H9 (cell line): Measurements from ENCODE around the gene SLC35B2. TPM values are rescaled to one million over a fixed set of nuclear protein-coding genes. Genes with fewer than 3 reads are reported as not detected.

ENCODE experiments used
- DNase-seq: peaks from one replicate; pipeline ENCODE4 v3.0.0-alpha.2; 2017
- H2AFZ ChIP-seq: one replicate; pipeline ENCODE4 v1.6.1; 2013; ENCODE audit warnings: mild to moderate bottlenecking, low read length, control low read depth, moderate library complexity
- H2AK5ac ChIP-seq: 2 replicates; pipeline ENCODE4 v1.6.1; 2013; ENCODE audit warnings: low read length, control low read depth, mixed read lengths; ENCODE audit not compliant: insufficient read length
- H2BK120ac ChIP-seq: one replicate; pipeline ENCODE4 v1.6.1; 2013; ENCODE audit warnings: low read depth, mild to moderate bottlenecking, low read length, control low read depth, inconsistent platforms; ENCODE audit not compliant: poor library complexity, severe bottlenecking
- H2BK12ac ChIP-seq: 2 replicates; pipeline ENCODE4 v1.6.1; 2013; ENCODE audit warnings: low read length, control low read depth, mixed read lengths, low read depth; ENCODE audit not compliant: insufficient read length
- H2BK15ac ChIP-seq: 2 replicates; pipeline ENCODE4 v1.6.1; 2013; ENCODE audit warnings: low read depth, low read length, control low read depth
- H2BK20ac ChIP-seq: one replicate; pipeline ENCODE4 v1.6.1; 2013; ENCODE audit warnings: low read depth, mild to moderate bottlenecking, low read length, control low read depth, inconsistent platforms; ENCODE audit not compliant: poor library complexity, severe bottlenecking
- H2BK5ac ChIP-seq: 2 replicates; pipeline ENCODE4 v1.6.1; 2013; ENCODE audit warnings: low read length, control low read depth, mixed read lengths; ENCODE audit not compliant: insufficient read length
- H3K14ac ChIP-seq: 2 replicates; pipeline ENCODE4 v1.6.1; 2013; ENCODE audit warnings: low read length, control low read depth; ENCODE audit not compliant: insufficient read depth
- H3K18ac ChIP-seq: 2 replicates; pipeline ENCODE4 v1.6.1; 2013; ENCODE audit warnings: low read depth, mild to moderate bottlenecking, mixed read lengths, low read length, control low read depth; ENCODE audit not compliant: insufficient read length
- H3K23ac ChIP-seq: 2 replicates; pipeline ENCODE4 v1.6.1; 2013; ENCODE audit warnings: low read length, control low read depth, mixed read lengths, low read depth; ENCODE audit not compliant: insufficient read length
- H3K23me2 ChIP-seq: 2 replicates; pipeline ENCODE4 v1.6.1; 2013; ENCODE audit warnings: low read depth, mild to moderate bottlenecking, mixed read lengths, low read length, control low read depth; ENCODE audit not compliant: insufficient read length, poor library complexity, severe bottlenecking
- H3K27ac ChIP-seq: 2 replicates; pipeline ENCODE4 v1.5.1; 2013; ENCODE audit warnings: low read length, control low read depth, mixed read lengths, low read depth; ENCODE audit not compliant: insufficient read length
- H3K27me3 ChIP-seq: 2 replicates; pipeline ENCODE4 v1.6.1; 2013; ENCODE audit warnings: low read length, control low read depth, inconsistent platforms; ENCODE audit not compliant: insufficient read depth
- H3K4ac ChIP-seq: 2 replicates; pipeline ENCODE4 v1.6.1; 2013; ENCODE audit warnings: low read depth, mild to moderate bottlenecking, control low read depth, inconsistent platforms, low read length, moderate library complexity
- H3K4me1 ChIP-seq: 2 replicates; pipeline ENCODE4 v1.6.1; 2013; ENCODE audit warnings: low read length, control low read depth, inconsistent platforms; ENCODE audit not compliant: insufficient read depth
- H3K4me2 ChIP-seq: 2 replicates; pipeline ENCODE4 v1.6.1; 2013; ENCODE audit warnings: low read length, control low read depth, mixed read lengths; ENCODE audit not compliant: insufficient read length, insufficient read depth
- H3K56ac ChIP-seq: 2 replicates; pipeline ENCODE4 v1.6.1; 2013; ENCODE audit warnings: low read depth, mild to moderate bottlenecking, mixed read lengths, low read length, control low read depth; ENCODE audit not compliant: insufficient read length
- H3K79me1 ChIP-seq: 2 replicates; pipeline ENCODE4 v1.6.1; 2013; ENCODE audit warnings: low read depth, mild to moderate bottlenecking, moderate library complexity, low read length, control low read depth, inconsistent platforms; ENCODE audit not compliant: insufficient read depth, poor library complexity, severe bottlenecking
- H3K79me2 ChIP-seq: 2 replicates; pipeline ENCODE4 v1.6.1; 2013; ENCODE audit warnings: low read length, control low read depth, inconsistent platforms; ENCODE audit not compliant: insufficient read depth
- H3K9ac ChIP-seq: 2 replicates; pipeline ENCODE4 v1.6.1; 2013; ENCODE audit warnings: low read length, control low read depth, mixed read lengths; ENCODE audit not compliant: insufficient read length; ENCODE audit errors: extremely low read depth
- H3K9me3 ChIP-seq: one replicate; pipeline ENCODE4 v1.6.1; 2013; ENCODE audit warnings: low read depth, low read length, inconsistent platforms; ENCODE audit not compliant: control insufficient read depth
- H3T11ph ChIP-seq: one replicate; pipeline ENCODE4 v1.6.1; 2013; ENCODE audit warnings: mild to moderate bottlenecking, low read length, control low read depth, inconsistent platforms
- H4K20me1 ChIP-seq: one replicate; pipeline ENCODE4 v1.6.1; 2013; ENCODE audit not compliant: control insufficient read depth, insufficient read length, insufficient read depth
- H4K5ac ChIP-seq: 2 replicates; pipeline ENCODE4 v1.6.1; 2013; ENCODE audit warnings: low read depth, mild to moderate bottlenecking, mixed read lengths, low read length, control low read depth; ENCODE audit not compliant: insufficient read length
- H4K8ac ChIP-seq: replicated peaks from 2 replicates; pipeline ENCODE4 v1.6.1; 2013; ENCODE audit warnings: low read length, control low read depth, mixed read lengths, low read depth; ENCODE audit not compliant: insufficient read length
- H4K91ac ChIP-seq: 2 replicates; pipeline ENCODE4 v1.6.1; 2013; ENCODE audit warnings: low read depth, mild to moderate bottlenecking, moderate library complexity, mixed read lengths, low read length, control low read depth; ENCODE audit not compliant: insufficient read length
- H3K27ac Mint-ChIP-seq, 3 experiments: 2 replicates in 2 of 3; 3 replicates in 1 of 3; pipeline ENCODE4 v1.8.0; 2020 to 2021; ENCODE audit warnings: mixed read lengths in 3 of 3, mild to moderate bottlenecking in 1 of 3, moderate library complexity in 1 of 3
- H3K27me3 Mint-ChIP-seq: 2 replicates; pipeline ENCODE4 v1.8.0; 2021; ENCODE audit warnings: low read depth, mild to moderate bottlenecking, moderate library complexity, mixed read lengths
- H3K36me3 Mint-ChIP-seq, 3 experiments: 2 replicates in 2 of 3; 3 replicates in 1 of 3; pipeline ENCODE4 v1.8.0; 2020 to 2021; ENCODE audit warnings: low read depth in 3 of 3, mixed read lengths in 3 of 3; ENCODE audit not compliant: insufficient read depth in 1 of 3
- H3K4me1 Mint-ChIP-seq, 2 experiments: 2 replicates each; pipeline ENCODE4 v1.8.0; 2020; ENCODE audit warnings: mixed read lengths in 2 of 2
- H3K4me3 Mint-ChIP-seq, 2 experiments: 2 replicates in 1 of 2; 3 replicates in 1 of 2; pipeline ENCODE4 v1.8.0; 2020 to 2021; ENCODE audit warnings: mild to moderate bottlenecking in 2 of 2, mixed read lengths in 2 of 2, moderate library complexity in 1 of 2
- H3K9me3 Mint-ChIP-seq, 2 experiments: 2 replicates in 1 of 2; 3 replicates in 1 of 2; pipeline ENCODE4 v1.8.0; 2020; ENCODE audit warnings: mild to moderate bottlenecking in 2 of 2, mixed read lengths in 2 of 2, moderate library complexity in 1 of 2
- CTCF ChIP-seq: fragments of 200-600 bp; sonication (generic); conservative IDR thresholded peaks from 3 replicates; pipeline ENCODE4 v1.8.0; 2021; ENCODE audit warnings: antibody characterized with exemption, mild to moderate bottlenecking
- WGBS: extraction: QIAGEN DNeasy Blood & Tissue Kit; methylation state at CpG from one replicate; pipeline ENCODE4 v1.1.7; 2013; ENCODE audit warnings: missing lambda C conversion rate, low lambda C conversion rate, mixed read lengths; ENCODE audit not compliant: insufficient read length; ENCODE audit errors: extremely low coverage; 5-methylcytosine and 5-hydroxymethylcytosine counted together
- total RNA-seq: library from RNA; stranded (reverse); gene quantifications from 2 replicates; pipeline ENCODE4 v1.2.1, GENCODE V29; 2021

Gene SLC35B2
- total RNA-seq, 1 experiment from 2014 or later = 34.5 TPM

GRCh38 chr6:44262467-44263353 lies 5.4 kb upstream of the SLC35B2 start:
- no peaks in the 10 kb centered on the region; a peak in 1 of 5 replicates for H3K9me3 Mint-ChIP-seq
- no peak overlapping the region for H2BK15ac ChIP-seq
- no peak overlapping the region for H4K91ac ChIP-seq
- H3T11ph ChIP-seq = no peak overlapping the region
- H3K14ac ChIP-seq = no peak overlapping the region
- no peaks in the 10 kb centered on the region for H3K9me3 ChIP-seq
- peaks cover 15% of the 10 kb centered on the region for H3K23me2 ChIP-seq
- H3K18ac ChIP-seq = no peak overlapping the region
- TF ChIP-seq CTCF = no peak
- no peak overlapping the region for H2BK5ac ChIP-seq
- peak overlapping the region in 1 of 3 experiments; percentile 91; a peak in 3 of 7 replicates for H3K27ac Mint-ChIP-seq
- H3K4me1 Mint-ChIP-seq = peaks cover 33 to 35% of the 10 kb centered on the region in 2 experiments
- peaks cover 0 to 17% (median 9%) of the 10 kb centered on the region in 3 experiments; a peak in 6 of 7 replicates for H3K36me3 Mint-ChIP-seq
- no peak overlapping the region for H2AFZ ChIP-seq
- H4K5ac ChIP-seq = no peak overlapping the region
- no peak overlapping the region for H3K27ac ChIP-seq
- H3K23ac ChIP-seq = no peak overlapping the region
- no peaks in the 10 kb centered on the region for H3K79me2 ChIP-seq
- H2AK5ac ChIP-seq = no peak overlapping the region
- no peaks in the 10 kb centered on the region for H4K20me1 ChIP-seq
- H3K4ac ChIP-seq = no peak overlapping the region
- no peak overlapping the region for H2BK20ac ChIP-seq
- no peak overlapping the region for H3K56ac ChIP-seq
- H2BK120ac ChIP-seq = no peak overlapping the region
- DNase-seq = no peak
- H3K4me2 ChIP-seq = no peak overlapping the region
- no peak overlapping the region for H2BK12ac ChIP-seq
- peaks cover 6% of the 10 kb centered on the region for H3K27me3 Mint-ChIP-seq
- no peaks in the 10 kb centered on the region for H3K79me1 ChIP-seq
- H3K4me3 Mint-ChIP-seq = peak overlapping the region; percentile 79 to 88; a peak in 4 of 5 replicates
- no peak overlapping the region for H3K9ac ChIP-seq
- no peak overlapping the region for H4K8ac ChIP-seq
- H3K4me1 ChIP-seq = no peaks in the 10 kb centered on the region; the same call in 1 of the 2 replicates
- H3K27me3 ChIP-seq = no peaks in the 10 kb centered on the region
- WGBS = no CpG with 5 or more reads among the region's 7 CpGs
